Measurements from ENCODE around the gene SUV39H1. TPM values are rescaled to one million over a fixed set of nuclear protein-coding genes. Genes with fewer than 3 reads are reported as not detected.

SUV39H1 gene
- total and polyA plus RNA-seq, 9 of the 15 experiments (the other 6 are each of a cell fraction or from before 2014, with no cell fraction given): 4.7 to 34.7 (median 17.9) TPM

- H3K9me1 ChIP-seq (ENCODE audit: control insufficient read depth, insufficient read depth, low read length): no peaks in the 10 kb centered on the region
- H2AFZ ChIP-seq (ENCODE audit: low read depth, low read length): no peak overlapping the region
- FAIRE-seq: no peak
- in situ Hi-C loops (cut with MboI): no loop called here
- H3K27ac ChIP-seq (ENCODE audit: extremely low read depth, low read depth, low read length): no peak overlapping the region
- ChIA-PET CTCF (ENCODE audit: low intra/inter-chr PET ratio) (no interaction called here), POLR2A (no interaction called here)
- H3K9me3 ChIP-seq (replicated peaks; ENCODE audit: control insufficient read depth, insufficient read depth, low read depth, low read length): no peaks in the 10 kb centered on the region
- no peaks in the 10 kb centered on the region for H3K36me3 ChIP-seq (ENCODE audit: control insufficient read depth, insufficient read depth, low read length)
- no peaks in the 10 kb centered on the region for H4K20me1 ChIP-seq (replicated peaks; ENCODE audit: control insufficient read depth, insufficient read depth, low read length)
- no peak for ATAC-seq
- 58% methylated on average over 1 of the region's 1 CpG for WGBS (ENCODE audit: insufficient coverage, low coverage, missing lambda C conversion rate)
- intact Hi-C loops (cut with micrococcal nuclease): no loop called here
- no peaks in the 10 kb centered on the region for H3K79me2 ChIP-seq (ENCODE audit: control insufficient read depth, insufficient read depth, low read length)
- no TSS peak for BruUV-seq (replicated peaks)
- peaks cover 0 to 4% of the 10 kb centered on the region in 2 experiments; a peak in 2 of 5 replicates for H3K4me1 ChIP-seq (replicated peaks in 1 of 2; ENCODE audit: control insufficient read depth in 2 of 2, insufficient read depth in 2 of 2, low read length in 2 of 2)
- H3K27me3 ChIP-seq (ENCODE audit: control insufficient read depth in 2 of 2, insufficient read depth in 2 of 2, low read length in 2 of 2): no peaks in the 10 kb centered on the region
- no peak overlapping the region for H3K4me2 ChIP-seq (ENCODE audit: insufficient read depth, low read length)
- DNase-seq (ENCODE audit: extremely low read depth in 1 of 4, low spot score in 3 of 4): no peak
- no peak overlapping the region for H3K9ac ChIP-seq (ENCODE audit: insufficient read depth in 1 of 2, low read depth in 2 of 2, low read length in 2 of 2)
- H3K4me3 ChIP-seq: no peak overlapping the region
- TF ChIP-seq, protein P1, sequence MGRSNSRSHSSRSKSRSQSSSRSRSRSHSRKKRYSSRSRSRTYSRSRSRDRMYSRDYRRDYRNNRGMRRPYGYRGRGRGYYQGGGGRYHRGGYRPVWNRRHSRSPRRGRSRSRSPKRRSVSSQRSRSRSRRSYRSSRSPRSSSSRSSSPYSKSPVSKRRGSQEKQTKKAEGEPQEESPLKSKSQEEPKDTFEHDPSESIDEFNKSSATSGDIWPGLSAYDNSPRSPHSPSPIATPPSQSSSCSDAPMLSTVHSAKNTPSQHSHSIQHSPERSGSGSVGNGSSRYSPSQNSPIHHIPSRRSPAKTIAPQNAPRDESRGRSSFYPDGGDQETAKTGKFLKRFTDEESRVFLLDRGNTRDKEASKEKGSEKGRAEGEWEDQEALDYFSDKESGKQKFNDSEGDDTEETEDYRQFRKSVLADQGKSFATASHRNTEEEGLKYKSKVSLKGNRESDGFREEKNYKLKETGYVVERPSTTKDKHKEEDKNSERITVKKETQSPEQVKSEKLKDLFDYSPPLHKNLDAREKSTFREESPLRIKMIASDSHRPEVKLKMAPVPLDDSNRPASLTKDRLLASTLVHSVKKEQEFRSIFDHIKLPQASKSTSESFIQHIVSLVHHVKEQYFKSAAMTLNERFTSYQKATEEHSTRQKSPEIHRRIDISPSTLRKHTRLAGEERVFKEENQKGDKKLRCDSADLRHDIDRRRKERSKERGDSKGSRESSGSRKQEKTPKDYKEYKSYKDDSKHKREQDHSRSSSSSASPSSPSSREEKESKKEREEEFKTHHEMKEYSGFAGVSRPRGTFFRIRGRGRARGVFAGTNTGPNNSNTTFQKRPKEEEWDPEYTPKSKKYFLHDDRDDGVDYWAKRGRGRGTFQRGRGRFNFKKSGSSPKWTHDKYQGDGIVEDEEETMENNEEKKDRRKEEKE (IDR thresholded peaks at IDR 0.05; ENCODE audit: borderline replicate concordance in 1 of 2, control insufficient read depth in 1 of 2, low read depth in 2 of 2, low read length in 1 of 2): no peak
- TF ChIP-seq FOXJ3 (CRISPR knock-in tag; IDR thresholded peaks at IDR 0.05) (no peak), HBP1 (CRISPR knock-in tag; IDR thresholded peaks at IDR 0.05) (no peak), USF2 (CRISPR knock-in tag; IDR thresholded peaks at IDR 0.05) (no peak), FOXP4 (CRISPR knock-in tag; IDR thresholded peaks at IDR 0.05; ENCODE audit: borderline replicate concordance) (no peak), SP2 (IDR thresholded peaks at IDR 0.05; ENCODE audit: extremely low read depth, low read depth, low read length, poor library complexity, severe bottlenecking) (no peak), ZFP30 (CRISPR knock-in tag; IDR thresholded peaks at IDR 0.05; ENCODE audit: borderline replicate concordance) (no peak)
- TF ChIP-seq, protein P2, sequence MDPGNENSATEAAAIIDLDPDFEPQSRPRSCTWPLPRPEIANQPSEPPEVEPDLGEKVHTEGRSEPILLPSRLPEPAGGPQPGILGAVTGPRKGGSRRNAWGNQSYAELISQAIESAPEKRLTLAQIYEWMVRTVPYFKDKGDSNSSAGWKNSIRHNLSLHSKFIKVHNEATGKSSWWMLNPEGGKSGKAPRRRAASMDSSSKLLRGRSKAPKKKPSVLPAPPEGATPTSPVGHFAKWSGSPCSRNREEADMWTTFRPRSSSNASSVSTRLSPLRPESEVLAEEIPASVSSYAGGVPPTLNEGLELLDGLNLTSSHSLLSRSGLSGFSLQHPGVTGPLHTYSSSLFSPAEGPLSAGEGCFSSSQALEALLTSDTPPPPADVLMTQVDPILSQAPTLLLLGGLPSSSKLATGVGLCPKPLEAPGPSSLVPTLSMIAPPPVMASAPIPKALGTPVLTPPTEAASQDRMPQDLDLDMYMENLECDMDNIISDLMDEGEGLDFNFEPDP (CRISPR knock-in tag; IDR thresholded peaks at IDR 0.05): no peak
These were observed 32.4 kb upstream of the SUV39H1 start for GRCh38 chrX:48664156-48664555.

Measured in K562 (cell line).